Stimulated activated CD4-positive, alpha-beta T cell treated with anti-CD3 and anti-CD28 coated beads, Interleukin-15, amount 100 ng/mL, for 1 hour (primary cell): ENCODE data around the gene MXD4.

Source experiments
- DNase-seq, 2 donors: peaks; one replicate each; pipeline ENCODE4 v3.0.0-alpha.2; 2020; ENCODE audit warnings: low read depth in 1 of 2, low spot score in 1 of 2

The MXD4 gene

DNA sequence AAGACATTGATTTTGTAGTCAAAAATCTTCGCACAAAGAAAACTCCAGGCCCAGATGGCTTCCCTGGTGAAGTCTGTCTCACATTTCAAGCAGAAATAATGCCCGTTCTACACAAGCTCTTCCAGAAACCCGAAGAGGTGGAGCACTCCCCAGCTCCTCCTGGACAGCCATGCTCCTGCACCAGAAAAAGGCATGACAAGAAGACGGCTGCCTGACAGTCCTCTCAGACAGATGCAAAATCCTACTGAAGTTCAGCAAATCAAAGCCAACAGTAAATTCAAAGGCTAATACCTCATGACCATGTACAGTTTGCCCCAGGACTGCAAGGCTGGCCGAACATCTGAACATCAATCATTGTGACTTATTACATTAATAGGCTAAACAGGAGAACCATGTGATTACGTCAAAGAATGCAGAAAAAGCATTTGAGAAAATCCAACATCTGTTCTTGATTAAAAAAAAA is 30.8 kb upstream of the MXD4 start:
- DNase-seq = no peak

DNA sequence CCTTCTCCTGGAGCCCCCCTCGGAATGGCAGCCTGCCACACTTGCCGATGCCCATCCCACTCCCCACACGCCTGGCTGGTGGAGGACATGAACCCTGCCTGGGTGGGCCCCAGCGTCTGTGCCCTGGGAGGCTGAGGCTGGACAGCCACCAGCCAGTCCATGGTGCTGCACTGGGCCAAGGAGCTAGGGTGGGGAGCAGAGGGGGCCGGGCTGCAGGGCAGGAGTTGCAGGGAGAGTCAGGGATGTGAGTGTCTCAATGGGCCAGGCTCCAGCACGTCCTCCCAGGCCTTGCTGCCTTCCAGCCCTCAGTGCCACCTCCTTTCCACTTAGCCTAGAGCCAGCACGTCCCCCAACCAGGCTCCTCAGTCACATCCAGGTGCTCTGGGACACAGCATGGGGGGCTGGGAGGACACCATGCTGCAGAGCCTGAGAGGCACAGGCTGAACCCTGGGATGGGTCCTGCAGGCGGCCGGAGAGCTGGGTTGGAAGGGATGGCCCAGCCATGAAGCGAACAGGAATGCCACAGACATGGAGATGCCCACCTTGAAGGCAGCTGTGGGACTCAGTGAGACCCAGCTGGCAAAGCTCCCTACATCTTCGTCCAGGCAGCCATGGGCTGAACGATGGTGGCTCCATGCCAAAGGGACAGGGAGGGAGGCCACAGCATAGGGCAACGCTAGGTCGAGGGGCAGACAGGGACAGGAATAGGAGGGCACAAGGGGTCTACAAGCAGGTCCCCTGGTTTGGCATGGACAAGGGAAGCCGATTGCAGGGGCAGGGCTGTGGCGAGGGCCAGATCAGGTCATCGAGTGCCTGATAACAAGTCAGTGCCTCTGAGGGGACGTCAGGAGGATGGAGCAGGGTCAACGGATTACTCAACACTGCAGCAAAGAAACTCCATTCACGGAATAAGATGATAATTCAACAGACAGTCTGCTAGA is 30.1 kb upstream of the MXD4 start:
- DNase-seq = no peak

DNA sequence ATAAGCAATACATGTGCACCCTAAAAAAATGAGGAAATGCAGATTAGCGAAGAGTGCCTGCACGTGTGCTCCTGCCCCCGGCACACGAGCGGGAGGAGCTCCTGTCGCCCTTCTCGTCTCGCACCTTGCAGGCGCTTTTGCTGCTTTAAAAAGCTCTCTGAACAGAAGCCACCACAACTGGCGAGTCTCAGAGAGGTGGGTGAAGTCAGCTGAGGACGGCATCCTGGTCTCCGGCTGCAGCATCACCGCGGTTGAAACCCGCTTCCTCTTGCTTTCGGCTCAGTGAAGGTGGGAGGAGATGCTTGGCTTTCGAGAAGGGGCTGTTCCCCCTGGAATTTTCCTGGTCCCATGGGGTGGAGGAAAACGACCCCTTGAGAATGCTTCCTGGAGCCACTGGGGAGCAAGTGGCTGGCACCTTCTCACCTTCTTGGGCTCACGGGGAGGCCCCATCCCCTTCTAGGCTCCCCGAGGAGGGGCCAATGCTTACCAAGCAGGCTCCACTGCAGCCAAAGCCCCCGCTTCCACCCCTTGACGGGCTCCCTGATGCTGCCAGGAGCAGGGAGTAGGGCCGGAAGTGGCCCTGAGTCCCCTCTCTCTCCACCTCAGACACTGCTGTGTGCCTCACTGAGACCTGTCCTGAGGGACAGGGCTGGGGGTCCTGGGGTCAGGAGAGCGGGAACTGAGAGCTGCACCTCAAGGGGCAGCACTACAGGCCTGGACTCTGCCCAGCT is 29.2 kb upstream of the MXD4 start:
- peak in 1 of 2 donors; percentile 56 for DNase-seq

GRCh38 chr4:2290488-2290887 is 28.6 kb upstream of the MXD4 start:
- DNase-seq = no peak

DNA sequence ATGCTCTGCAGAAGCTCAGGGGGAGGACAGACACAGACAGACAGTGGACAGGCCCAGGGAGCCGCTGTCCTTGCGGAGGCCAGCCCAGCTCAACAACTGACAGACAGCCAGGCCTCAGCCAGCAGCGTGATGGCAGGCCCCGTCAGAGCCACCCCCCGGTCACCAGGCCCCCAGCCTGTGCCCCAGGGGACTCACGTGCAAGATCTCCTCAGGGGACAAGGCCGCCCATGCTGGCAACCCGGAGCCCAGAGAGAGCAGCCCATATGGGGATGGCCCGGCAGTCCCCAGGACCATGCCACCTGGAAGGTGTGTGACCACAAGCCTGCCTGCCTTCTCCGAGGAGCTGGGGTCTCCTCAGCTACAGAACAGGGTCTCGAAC is 28.0 kb upstream of the MXD4 start:
- no peak for DNase-seq

DNA sequence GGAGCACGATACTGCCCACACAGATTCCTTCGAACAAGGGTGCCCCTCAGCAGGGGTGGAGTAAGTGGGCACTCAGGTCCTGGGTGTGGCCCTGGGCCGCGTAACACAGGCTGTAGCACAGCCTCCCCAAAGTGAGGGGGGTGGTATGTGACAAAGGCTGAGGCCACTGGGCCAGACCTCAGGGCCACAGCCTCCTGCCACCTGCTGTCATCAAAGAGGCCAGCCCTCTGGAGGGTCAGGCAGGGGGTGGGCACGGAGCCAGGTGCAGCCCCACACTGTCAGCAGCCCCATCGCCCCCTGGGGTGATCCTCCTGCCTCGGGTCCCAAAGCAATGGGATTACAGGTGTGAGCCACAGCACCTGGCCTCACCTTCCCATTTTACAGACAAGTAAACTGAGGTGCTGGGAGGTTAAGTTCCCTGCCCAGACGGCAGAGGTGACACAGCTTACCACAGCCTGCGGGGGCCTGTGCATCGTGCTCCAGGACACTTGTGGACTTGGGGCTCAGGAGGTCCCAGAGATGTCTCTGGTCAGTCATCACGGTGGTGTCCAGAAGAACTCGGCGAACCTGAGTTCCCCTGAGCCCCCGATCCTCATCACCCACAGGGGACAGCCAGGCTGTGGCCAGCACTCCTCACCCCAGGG is 27.5 kb upstream of the MXD4 start:
- DNase-seq = no peak

GRCh38 chr4:2288051-2288541 is 26.2 kb upstream of the MXD4 start:
- DNase-seq = no peak

DNA sequence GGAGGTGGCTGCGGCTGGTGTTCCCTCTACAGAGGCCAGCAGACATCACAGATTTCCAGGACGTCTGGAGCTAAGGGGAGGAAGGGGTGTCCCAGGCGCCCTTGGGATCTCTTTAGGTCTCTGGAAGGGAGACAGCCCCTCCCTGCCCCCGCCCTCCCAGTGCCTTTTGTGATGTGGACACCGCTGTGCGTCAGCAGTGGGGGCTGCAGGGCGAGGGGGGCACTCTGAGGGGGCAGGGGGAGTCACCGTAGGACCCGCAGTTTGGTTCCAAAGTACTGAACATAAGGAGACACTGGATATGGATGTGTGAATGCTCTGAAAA is 25.6 kb upstream of the MXD4 start:
- no peak for DNase-seq

DNA sequence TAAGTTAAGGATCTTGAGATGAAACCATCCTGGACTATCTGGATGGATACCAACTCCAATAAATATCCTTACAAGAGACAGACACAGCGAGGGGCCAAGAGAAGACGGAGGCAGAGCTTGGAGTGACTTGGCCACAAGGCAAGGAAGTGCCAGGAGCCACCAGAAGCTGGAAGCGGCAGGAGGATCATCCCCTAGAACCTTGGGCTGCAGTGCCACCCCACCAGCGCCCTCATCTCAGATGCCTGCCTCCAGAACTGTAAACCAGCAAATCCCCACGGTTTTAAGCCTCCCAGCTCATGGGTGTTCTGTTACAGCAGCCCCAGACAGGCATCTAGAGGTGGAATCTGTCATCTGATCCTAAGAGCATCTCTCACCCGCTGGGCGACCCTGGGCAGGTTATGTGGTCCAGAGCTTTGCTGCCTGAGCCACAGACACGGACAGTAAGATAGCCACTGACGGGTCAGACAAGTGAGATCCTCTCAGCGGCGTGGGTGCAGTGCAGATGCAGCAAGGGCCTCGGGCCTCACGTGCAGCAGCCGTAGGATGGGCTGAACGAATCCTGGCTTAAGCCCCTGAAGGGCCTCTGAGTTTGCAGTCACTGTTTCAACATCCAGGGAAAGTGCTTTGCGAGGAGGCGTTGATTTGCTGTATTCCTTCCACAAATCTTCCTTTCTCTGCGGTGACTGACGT is 25.1 kb upstream of the MXD4 start:
- DNase-seq = no peak

DNA sequence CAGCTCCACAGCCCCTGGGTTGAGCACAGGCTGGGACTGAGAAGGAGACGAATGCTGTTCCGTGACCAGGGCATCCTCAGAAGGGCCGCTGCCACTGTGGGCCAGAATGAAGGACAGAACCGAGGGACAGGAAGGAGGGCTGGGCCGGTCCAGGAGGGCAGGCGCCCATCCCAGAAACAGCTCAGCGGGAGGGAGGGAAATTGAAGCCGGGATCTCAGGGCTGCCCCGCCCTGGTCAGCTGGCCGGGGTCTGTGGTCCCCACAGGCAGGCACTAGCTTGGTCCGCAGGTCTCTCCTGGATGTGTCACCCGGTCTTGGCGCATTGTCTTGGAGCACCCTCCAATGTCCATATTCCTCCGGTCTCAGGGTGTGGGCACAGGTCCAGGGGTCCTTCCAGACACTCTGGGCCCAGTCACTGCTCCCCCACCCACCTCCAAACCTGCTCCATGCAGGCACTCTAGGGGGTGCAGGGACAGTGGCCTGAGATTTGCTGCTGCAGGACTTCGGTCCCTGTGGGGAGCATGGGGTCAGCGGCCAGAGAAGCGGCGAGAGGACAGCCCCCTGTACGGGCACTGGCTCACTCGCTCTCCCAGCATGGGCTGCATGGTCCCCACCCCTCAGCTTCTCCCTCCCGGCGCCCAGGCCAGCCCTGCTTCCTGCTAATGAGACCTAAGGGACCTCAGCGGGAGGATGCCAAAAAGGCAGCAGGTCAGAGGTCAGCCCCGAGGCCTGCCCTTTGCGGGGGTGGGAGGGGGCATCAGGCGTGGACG is 23.9 kb upstream of the MXD4 start:
- no peak for DNase-seq

DNA sequence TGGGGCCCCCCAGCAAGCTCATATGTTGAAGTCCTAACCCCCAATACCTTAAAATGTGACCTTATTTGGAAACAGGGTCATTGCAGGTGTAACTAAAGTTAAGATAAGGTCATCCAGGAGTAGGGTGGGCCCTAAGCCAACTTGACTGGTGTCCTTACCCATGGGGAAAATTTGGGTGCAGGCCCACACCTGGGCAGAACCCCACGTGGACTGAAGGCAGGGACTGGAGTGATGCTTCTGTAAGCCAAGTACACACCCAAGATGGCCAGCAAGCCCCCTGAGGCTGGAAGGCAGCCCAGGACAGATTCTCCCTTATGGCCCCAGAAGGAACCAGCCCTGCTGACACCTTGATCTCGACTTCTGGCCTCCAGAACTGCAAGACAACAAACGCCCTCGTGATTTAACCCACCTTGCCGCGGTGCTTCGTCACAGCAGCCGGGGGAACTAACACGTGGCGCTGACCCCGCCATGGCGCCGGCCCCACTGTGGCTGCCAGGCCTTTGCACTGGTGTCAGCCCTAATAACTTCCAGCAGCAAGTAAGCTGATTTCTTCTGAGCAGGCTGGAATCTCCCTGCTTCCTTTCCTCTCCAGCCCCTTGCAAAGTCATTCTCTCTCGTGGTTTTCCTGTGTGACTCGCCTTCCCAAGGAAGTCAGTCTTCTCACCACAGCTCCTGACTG is 23.2 kb upstream of the MXD4 start:
- DNase-seq = no peak

DNA sequence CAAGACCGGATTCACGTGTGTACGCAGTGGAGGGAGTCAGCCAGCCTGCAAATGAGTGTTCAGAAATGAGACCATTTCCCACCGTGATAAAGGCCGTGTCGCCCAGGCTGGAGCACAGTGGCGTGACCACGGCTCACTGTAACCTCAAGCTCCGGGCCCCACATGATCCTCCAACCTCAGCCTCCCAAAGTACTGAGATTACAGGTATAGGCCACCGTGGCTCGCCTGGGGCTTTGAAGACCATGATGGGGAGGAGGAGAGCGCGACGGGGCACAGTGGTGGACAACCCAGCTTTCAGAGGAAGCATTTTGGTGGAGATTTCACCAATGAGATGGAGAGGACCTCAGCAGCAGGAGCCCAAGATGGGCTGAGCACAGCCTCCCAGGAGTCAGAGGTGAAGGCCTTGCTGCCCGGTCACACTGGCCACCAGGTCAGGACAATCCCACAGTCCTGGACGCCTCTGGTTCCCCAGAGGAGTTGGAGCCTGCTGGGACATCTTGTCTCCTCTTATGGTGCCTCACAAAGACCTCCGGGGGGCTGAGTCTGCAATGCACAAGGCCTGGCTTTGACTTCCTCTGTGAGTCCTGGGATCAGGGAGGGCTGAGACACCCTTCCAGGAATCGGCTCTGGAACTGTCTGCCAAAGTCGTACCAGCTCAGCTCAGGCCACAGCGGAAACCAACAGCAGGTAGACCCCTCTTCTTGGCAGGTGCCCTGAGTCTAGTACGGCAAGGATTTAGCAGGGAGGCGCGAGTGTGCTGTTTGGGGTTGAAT is 22.4 kb upstream of the MXD4 start:
- no peak for DNase-seq

DNA sequence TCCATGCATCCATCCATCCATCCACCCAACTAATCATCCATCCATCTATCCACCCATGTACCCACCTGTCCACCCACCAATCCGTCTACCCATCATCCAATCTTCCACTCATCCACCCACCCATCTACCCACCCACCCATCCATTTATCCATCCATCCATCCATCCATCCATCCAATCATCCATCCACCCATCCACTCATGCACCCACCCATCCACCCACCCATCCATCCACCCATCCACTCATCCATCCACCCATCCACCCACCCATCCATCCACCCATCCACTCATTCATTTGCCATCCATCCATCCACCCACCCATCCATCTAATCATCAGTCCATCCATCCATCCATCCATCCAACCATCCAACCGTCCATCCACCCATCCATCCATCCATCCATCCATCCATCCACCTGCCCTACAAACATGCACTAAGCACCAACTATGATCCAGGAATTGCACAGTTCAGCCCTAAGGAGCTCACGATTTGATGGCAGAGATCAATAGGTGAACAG is 21.3 kb upstream of the MXD4 start:
- no peak for DNase-seq

DNA sequence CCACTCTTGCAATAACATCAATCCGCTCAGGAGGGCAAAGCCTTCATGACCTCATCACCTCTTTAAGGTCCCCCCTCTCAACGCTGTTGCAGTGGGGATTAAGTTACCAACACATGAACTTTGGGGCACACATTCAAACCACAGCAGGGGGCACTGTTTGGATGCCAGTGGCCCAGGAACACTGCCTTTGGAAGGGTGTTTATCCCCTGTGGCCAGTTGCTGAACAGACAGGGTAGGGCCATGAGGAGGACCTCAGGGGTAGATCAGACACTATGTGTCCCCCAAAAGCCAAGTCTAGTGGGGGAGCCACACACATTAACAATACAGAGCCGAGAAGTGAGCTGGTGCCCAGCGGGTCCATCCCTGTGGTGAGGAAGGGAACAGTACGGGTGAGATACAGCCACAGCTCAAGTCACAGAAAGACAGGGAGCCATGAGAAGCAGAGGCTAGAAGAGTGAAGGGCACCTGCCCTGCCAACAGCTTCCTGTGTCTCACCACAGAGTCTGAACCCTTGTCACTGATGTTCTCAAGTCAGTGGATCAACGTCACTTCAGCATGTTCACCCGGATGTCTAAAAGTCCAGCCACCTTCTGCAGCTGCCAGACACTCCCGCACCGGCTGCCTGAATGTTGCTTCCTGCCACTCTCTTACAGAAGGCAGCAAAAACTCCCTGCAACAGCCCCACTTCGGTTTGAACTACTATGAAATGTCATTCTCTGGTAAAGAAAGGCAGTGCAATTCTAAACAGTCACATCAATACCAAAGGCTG is 19.9 kb upstream of the MXD4 start:
- peak in 1 of 2 donors; percentile 69 for DNase-seq

DNA sequence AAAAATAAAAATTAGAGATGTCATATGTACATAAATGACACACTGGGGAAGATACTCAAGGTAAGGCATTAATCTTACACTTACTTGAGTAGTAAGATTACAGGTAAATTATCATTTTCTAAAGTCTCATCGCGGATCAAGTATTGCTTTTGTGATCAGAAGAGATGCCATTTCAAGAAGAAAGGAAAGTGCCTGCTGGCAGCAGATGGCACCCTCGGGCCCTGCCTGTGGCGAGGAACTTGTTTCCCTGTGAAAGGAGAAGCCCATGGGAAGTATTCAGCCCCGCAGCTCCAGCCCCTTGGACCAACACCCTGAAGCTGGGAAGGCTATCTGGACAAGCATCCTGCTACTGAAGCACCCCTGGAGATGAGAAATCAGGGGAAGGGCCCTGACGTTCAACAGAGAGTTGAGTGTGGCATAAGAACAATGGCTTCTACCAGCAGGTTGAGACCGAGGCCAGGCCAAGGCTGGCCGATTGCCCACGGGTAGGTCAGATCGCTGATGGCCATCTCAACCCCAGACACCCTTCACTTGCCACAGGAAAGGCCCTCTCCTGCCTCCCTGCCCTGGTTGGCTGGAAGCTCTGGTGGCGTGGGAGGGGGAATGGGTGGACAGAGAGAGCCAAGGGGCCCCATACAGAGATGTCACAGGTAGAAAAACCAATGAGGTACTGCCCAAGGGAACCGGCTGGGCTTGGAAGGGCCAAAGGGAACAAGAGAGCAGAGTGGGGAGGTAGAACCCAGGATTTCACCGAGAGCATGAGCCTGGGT is 18.8 kb upstream of the MXD4 start:
- DNase-seq = no peak

DNA sequence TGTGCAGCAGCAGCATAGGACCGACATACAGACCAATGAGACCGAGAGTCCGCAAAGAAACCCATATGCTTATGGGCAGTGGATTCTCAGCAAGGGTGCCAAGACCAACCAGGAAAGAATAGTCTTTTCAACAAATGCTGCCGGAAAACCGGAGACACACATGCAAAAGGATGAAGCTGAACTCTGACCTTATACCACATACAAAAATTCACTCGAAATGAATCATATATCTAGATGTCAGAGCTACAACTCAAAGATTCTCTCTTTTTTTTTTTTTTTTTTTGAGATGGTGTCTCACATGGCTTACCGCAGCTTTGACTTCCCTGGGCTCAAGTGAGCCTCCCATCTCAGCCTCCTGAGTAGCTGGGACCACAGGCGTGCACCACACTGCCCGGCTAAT is 16.0 kb upstream of the MXD4 start:
- no peak for DNase-seq

- DNase-seq = no peak
Measured at GRCh38 chr4:2276581-2277325, 14.8 kb upstream of the MXD4 start.
